Thoracic aorta (tissue), 2 donors: ENCODE results near the gene DMXL1. TPM values are rescaled to one million over a fixed set of nuclear protein-coding genes. Genes with fewer than 3 reads are reported as not detected.

Experiments
- ATAC-seq: fragments of 150-250 bp; one replicate; pipeline ENCODE4 v1.8.0; 2017; ENCODE audit warnings: low read depth; ENCODE audit not compliant: insufficient number of reproducible peaks, low FRiP score
- DNase-seq: peaks from one replicate; pipeline ENCODE4 v3.0.0-alpha.2; 2020; ENCODE audit warnings: low spot score
- H3K27ac ChIP-seq, 2 donors: fragments of 200-600 bp; sonication (generic); 1 replicate in 1 of 2; 2 replicates in 1 of 2; pipeline ENCODE4 v1.5.1; 2016; ENCODE audit warnings: mild to moderate bottlenecking in 2 of 2, moderate library complexity in 2 of 2
- H3K27me3 ChIP-seq: fragments of 200-600 bp; sonication (generic); replicated peaks from 2 replicates; pipeline ENCODE4 v1.6.0; 2016; ENCODE audit warnings: mild to moderate bottlenecking; ENCODE audit not compliant: insufficient read depth
- H3K36me3 ChIP-seq: fragments of 200-600 bp; sonication (generic); one replicate; pipeline ENCODE4 v1.5.1; 2016
- H3K4me1 ChIP-seq, 2 donors: fragments of 200-600 bp; sonication (generic); 1 replicate in 1 of 2; 2 replicates in 1 of 2; pipeline versions ENCODE4 v1.5.1 to v1.6.0; 2016; ENCODE audit warnings: low read depth in 2 of 2, mild to moderate bottlenecking in 1 of 2; ENCODE audit not compliant: control insufficient read depth in 1 of 2
- H3K4me3 ChIP-seq: fragments of 200-600 bp; sonication (generic); 2 replicates; pipeline ENCODE4 v1.5.1; 2016; ENCODE audit warnings: mild to moderate bottlenecking
- H3K9me3 ChIP-seq: fragments of 200-600 bp; sonication (generic); 2 replicates; pipeline ENCODE4 v1.5.1; 2016
- total RNA-seq, 2 donors: library from RNA; depleted of rRNA; stranded (reverse); fragments of >200 nt; gene quantifications; one replicate each; pipeline versions ENCODE4 v1.1.0 to v1.2.3, GENCODE V29; 2016
- TF ChIP-seq, protein P1 (sequence below): fragments of 200-600 bp; sonication (generic); IDR thresholded peaks from one replicate; pipeline ENCODE4 v1.5.1; 2019; ENCODE audit warnings: antibody characterized with exemption

Gene DMXL1
- total RNA-seq, 2 donors from 2014 or later = 47.4 to 67.6 TPM

GRCh38 chr5:119275601-119276173, 204.8 kb downstream of the DMXL1 start:
- no peak for DNase-seq
- no peaks in the 10 kb centered on the region for H3K9me3 ChIP-seq
- peak overlapping the region; percentile 34 to 56 for H3K27ac ChIP-seq

DNA sequence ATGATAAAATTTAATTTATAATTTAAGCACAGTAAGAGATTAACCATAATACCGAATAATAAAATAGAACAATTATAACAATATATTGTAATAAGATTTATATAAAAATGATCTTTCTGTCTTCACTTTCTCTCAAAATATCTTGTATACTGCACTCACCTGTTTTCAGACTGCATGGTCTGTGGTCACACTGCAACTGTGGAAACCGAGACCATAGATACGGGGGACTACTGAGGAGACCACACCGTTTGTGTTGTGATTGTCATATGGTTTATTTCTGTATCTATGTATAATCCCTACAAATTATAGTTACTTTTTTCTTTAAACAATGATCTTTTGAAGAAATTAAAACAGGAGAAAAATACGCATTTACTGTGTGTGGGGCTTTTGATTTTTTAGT, 206.1 kb downstream of the DMXL1 start:
- Histone ChIP-seq H3K27me3 (no peaks in the 10 kb centered on the region), H3K27ac (no peak overlapping the region), H3K4me1 (peaks cover 23 to 37% of the 10 kb centered on the region in 2 donors), H3K36me3 (no peaks in the 10 kb centered on the region), H3K4me3 (no peak overlapping the region), H3K9me3 (no peaks in the 10 kb centered on the region)
- ATAC-seq = no peak
- DNase-seq = no peak
- TF ChIP-seq, protein P1, sequence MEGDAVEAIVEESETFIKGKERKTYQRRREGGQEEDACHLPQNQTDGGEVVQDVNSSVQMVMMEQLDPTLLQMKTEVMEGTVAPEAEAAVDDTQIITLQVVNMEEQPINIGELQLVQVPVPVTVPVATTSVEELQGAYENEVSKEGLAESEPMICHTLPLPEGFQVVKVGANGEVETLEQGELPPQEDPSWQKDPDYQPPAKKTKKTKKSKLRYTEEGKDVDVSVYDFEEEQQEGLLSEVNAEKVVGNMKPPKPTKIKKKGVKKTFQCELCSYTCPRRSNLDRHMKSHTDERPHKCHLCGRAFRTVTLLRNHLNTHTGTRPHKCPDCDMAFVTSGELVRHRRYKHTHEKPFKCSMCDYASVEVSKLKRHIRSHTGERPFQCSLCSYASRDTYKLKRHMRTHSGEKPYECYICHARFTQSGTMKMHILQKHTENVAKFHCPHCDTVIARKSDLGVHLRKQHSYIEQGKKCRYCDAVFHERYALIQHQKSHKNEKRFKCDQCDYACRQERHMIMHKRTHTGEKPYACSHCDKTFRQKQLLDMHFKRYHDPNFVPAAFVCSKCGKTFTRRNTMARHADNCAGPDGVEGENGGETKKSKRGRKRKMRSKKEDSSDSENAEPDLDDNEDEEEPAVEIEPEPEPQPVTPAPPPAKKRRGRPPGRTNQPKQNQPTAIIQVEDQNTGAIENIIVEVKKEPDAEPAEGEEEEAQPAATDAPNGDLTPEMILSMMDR = no peak

More at GRCh38 chr5:119275601-119276173, 204.8 kb downstream of the DMXL1 start:
- no peak for ATAC-seq
- Histone ChIP-seq H3K27me3 (no peaks in the 10 kb centered on the region), H3K4me1 (peaks cover 32 to 50% of the 10 kb centered on the region in 2 donors), H3K36me3 (no peaks in the 10 kb centered on the region), H3K4me3 (no peak overlapping the region)
- TF ChIP-seq, protein P1 = no peak

DNA sequence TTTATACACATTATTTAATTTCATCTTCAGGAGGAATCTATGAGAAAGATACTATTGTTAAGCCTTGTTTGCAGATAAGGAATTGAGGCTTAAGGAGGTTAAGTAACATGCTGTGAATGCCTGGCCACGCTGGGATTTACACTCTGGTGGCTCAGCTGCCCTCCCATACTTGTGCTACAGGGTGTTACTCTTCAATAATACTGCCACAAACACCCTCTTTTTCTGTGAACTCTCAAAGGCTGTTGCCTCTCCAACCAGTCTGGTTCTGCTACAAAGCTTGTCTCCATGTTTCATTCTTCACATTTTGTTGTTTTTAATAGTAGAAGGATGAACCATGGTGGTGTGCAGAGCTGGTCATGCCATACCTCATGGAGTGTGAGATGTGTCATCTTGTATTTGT, 208.2 kb downstream of the DMXL1 start:
- H3K4me3 ChIP-seq = no peak overlapping the region
- no peak for ATAC-seq

GRCh38 chr5:119280380-119280779, 209.5 kb downstream of the DMXL1 start:
- no peak overlapping the region for H3K4me3 ChIP-seq
- H3K36me3 ChIP-seq = no peaks in the 10 kb centered on the region
- no peaks in the 10 kb centered on the region for H3K9me3 ChIP-seq
- no peak overlapping the region for H3K27ac ChIP-seq
- no peaks in the 10 kb centered on the region for H3K27me3 ChIP-seq
- ATAC-seq (no peak), DNase-seq (no peak)
- TF ChIP-seq, protein P1 = no peak
- H3K4me1 ChIP-seq = peaks cover 12 to 25% of the 10 kb centered on the region in 2 donors

More for the DNA sequence above, 208.2 kb downstream of the DMXL1 start:
- Histone ChIP-seq H3K9me3 (no peaks in the 10 kb centered on the region), H3K4me1 (peaks cover 9 to 25% of the 10 kb centered on the region in 2 donors), H3K27me3 (no peaks in the 10 kb centered on the region), H3K27ac (no peak overlapping the region), H3K36me3 (no peaks in the 10 kb centered on the region)
- TF ChIP-seq, protein P1 = no peak
- no peak for DNase-seq

GRCh38 chr5:119282628-119283027, 211.7 kb downstream of the DMXL1 start:
- TF ChIP-seq, protein P1 = no peak
- no peaks in the 10 kb centered on the region for H3K27me3 ChIP-seq
- DNase-seq (no peak), ATAC-seq (no peak)
- peaks cover 18 to 40% of the 10 kb centered on the region in 2 donors for H3K4me1 ChIP-seq
- H3K27ac ChIP-seq = no peak overlapping the region
- H3K9me3 ChIP-seq = no peaks in the 10 kb centered on the region
- H3K4me3 ChIP-seq = no peak overlapping the region
- no peaks in the 10 kb centered on the region for H3K36me3 ChIP-seq
